Mammary epithelial cell (primary cell): Measurements from ENCODE around the gene GRIN3A.

Source experiments
- EZH2 ChIP-seq: IDR thresholded peaks from 2 replicates; pipeline ENCODE4 v1.6.1; 2012; ENCODE audit warnings: low read length, inconsistent platforms, borderline replicate concordance
- TF ChIP-seq, protein P1 (sequence below), 2 donors: IDR thresholded peaks in 1 of 2; conservative IDR thresholded peaks in 1 of 2; 2 replicates each; pipeline ENCODE4 v1.5.1; 2011 to 2012; ENCODE audit warnings: inconsistent platforms in 2 of 2, low read length in 2 of 2, mild to moderate bottlenecking in 2 of 2, control low read depth in 1 of 2, low read depth in 1 of 2; ENCODE audit not compliant: insufficient read depth in 1 of 2; ENCODE audit errors: extremely low read depth in 1 of 2

DNA sequence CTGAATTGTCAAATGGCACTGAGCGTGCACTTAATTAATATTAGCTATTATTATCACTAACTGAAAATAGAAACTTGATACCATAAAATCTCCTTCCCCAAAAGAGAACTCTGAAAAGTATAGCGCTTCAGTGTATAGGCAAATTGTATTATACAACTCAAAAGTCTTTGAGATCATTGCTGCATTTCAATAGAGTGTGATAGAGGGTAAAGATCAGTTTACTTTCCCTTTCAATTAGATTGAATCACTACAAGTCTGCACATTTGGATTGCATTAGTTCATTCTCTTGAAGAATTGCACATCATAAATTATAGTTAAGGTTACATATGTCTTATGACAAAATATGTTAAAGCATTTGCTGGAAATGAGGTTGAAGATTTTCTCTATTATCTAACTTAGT is 13.4 kb upstream of the GRIN3A start:
- TF ChIP-seq, protein P1, sequence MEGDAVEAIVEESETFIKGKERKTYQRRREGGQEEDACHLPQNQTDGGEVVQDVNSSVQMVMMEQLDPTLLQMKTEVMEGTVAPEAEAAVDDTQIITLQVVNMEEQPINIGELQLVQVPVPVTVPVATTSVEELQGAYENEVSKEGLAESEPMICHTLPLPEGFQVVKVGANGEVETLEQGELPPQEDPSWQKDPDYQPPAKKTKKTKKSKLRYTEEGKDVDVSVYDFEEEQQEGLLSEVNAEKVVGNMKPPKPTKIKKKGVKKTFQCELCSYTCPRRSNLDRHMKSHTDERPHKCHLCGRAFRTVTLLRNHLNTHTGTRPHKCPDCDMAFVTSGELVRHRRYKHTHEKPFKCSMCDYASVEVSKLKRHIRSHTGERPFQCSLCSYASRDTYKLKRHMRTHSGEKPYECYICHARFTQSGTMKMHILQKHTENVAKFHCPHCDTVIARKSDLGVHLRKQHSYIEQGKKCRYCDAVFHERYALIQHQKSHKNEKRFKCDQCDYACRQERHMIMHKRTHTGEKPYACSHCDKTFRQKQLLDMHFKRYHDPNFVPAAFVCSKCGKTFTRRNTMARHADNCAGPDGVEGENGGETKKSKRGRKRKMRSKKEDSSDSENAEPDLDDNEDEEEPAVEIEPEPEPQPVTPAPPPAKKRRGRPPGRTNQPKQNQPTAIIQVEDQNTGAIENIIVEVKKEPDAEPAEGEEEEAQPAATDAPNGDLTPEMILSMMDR (conservative IDR thresholded peaks at IDR 0.05 in 1 of 2, IDR thresholded peaks at IDR 0.05 in 1 of 2; ENCODE audit: extremely low read depth in 1 of 2, insufficient read depth in 1 of 2, low read depth in 1 of 2, low read length in 2 of 2) = no peak
- TF ChIP-seq EZH2 = no peak
